ENCODE results near the gene SPSB3.

Gene SPSB3

DNA sequence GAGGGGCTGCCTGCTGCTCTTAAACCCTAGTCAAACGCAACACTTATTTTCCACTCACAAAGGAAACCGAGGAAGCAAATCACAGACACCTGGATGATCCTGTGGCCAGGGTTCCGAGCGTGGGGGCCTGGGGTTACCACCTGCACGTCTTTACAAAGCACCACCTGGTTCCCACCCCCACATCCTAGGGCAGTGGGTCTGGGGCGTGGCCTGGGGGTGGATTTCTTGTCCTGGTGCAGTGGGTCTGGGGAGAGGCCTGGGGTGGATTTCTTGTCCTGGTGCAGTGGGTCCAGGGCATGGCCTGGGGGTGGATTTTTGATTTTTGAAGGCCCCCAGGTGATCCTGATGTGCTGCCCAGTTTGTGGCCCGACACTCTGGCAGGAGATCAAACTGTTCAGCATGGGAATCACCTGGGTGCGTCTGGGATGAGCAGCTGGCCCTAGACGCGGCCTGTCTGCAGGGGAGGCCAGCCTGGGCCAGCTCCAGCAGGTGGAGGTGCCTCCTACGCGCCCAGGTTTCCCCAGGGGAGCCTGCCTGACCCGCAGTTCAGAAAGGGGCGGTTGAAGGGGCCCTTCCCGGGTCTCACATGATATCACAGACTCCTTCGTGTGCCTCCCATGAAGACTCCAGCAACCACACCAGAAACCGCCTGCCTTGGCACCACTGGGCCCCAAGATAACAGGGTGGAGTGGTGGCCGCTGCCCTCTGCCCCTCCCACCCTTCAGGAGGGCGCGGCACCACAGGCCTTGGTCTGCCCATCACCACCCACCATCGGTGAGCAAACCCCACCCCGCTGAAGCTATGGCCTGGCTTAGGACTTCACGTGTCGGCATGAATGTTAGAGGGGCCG lies 38.0 kb upstream of the SPSB3 start:
- H3K4me3 ChIP-seq (ENCODE audit: low read length) = no peak overlapping the region
- peaks cover 23% of the 10 kb centered on the region for H3K36me3 ChIP-seq (ENCODE audit: insufficient read depth, low read length)
- H3K27me3 ChIP-seq (ENCODE audit: insufficient read depth, low read length) = no peaks in the 10 kb centered on the region
- no peak overlapping the region for H2AFZ ChIP-seq (ENCODE audit: low read depth, low read length)
- H3K4me1 ChIP-seq (ENCODE audit: insufficient read depth, low read length) = peaks cover 2% of the 10 kb centered on the region
- no peaks in the 10 kb centered on the region for H3K9me3 ChIP-seq (ENCODE audit: low read length)

DNA sequence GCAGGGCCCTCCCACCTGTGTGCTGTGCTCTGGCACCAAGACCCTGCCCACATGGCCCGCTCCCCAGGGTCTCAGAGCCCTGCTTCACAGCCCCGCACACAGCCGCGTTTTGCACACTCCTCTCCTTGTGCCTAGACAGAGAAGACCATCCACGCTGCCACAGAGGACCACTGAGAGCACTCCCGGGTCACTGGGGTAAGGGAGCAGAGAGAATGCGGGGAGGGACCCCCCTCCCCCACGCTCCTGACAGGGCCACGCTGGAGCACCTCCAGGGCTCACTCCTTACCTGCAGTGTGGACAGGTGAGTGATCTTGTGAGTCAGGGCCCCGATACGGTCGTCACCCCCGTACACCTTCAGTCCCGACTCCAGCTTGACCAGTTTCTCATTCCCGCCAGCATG lies 37.2 kb upstream of the SPSB3 start:
- Histone ChIP-seq H3K9me3 (ENCODE audit: low read length) (no peaks in the 10 kb centered on the region), H3K36me3 (ENCODE audit: insufficient read depth, low read length) (peaks cover 25% of the 10 kb centered on the region), H3K4me3 (ENCODE audit: low read length) (no peak overlapping the region), H3K4me1 (ENCODE audit: insufficient read depth, low read length) (no peaks in the 10 kb centered on the region), H3K27me3 (ENCODE audit: insufficient read depth, low read length) (no peaks in the 10 kb centered on the region), H2AFZ (ENCODE audit: low read depth, low read length) (no peak overlapping the region)

DNA sequence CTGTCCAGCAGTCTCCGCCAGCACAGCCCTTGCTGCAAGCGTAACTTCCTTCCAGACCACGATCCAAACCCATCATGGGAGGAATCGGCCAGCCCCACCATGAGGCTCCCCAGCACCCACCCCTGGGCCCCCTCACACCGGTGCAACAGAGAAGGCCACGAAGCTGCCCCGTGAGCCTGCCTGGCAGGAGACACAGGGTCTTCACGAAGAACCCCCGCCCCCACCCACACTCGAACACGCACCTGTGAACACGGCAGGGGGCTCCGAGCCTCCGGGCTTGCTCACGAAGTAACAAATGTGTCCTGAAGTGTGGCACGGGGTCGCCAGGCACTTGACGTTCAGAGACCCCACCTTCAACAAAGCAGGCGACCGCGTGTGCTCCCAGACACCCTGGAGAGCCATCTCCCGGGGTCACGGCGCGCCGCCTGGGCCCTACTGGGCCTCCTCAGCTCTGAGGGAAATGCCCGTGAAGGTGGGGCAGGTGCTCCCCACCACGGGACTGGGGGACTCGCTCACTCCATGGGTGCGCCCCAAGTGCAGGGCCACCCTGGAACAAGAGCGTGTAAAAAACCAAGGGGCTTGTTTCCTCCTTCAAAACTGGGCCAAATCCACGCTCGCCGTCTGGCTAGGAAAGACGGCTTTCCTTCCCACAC lies 36.6 kb upstream of the SPSB3 start:
- H3K4me1 ChIP-seq (ENCODE audit: insufficient read depth, low read length) = no peaks in the 10 kb centered on the region
- H3K4me3 ChIP-seq (ENCODE audit: low read length) = no peak overlapping the region
- peaks cover 25% of the 10 kb centered on the region for H3K36me3 ChIP-seq (ENCODE audit: insufficient read depth, low read length)
- H2AFZ ChIP-seq (ENCODE audit: low read depth, low read length) = no peak overlapping the region
- H3K9me3 ChIP-seq (ENCODE audit: low read length) = no peaks in the 10 kb centered on the region
- no peaks in the 10 kb centered on the region for H3K27me3 ChIP-seq (ENCODE audit: insufficient read depth, low read length)

DNA sequence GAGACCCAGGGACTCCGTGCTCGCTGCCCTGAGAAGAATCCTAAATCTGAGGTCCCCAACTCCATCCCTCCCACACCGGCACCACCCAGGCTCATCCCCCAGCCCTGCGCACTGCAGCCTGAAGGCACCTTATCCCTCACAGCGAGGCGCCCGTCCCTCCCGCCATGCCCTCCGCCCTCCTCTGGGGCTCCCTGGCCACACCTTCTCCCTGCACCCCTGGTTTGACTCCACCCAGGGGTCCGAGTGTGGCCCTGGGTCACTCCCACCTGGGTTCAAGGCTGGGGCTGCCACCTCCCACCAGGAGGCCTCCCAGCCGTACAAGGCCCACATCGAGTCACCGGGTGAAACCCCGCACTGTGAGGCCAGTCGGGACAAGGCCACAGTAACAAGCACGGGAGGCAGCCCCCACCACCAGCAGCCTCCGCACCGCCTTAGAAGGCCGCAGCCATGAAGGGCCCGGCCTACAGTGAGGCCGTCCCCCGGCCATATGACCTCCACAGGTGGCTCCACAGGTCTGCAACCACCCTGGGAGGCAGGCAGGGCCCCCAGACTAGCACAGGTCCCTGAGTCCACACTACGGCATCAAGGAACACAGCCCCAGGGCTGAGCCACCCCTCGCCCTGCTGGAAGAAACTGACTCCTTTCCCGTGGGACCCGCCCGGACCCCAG lies 36.0 kb upstream of the SPSB3 start:
- no peaks in the 10 kb centered on the region for H3K9me3 ChIP-seq (ENCODE audit: low read length)
- no peaks in the 10 kb centered on the region for H3K27me3 ChIP-seq (ENCODE audit: insufficient read depth, low read length)
- no peak overlapping the region for H2AFZ ChIP-seq (ENCODE audit: low read depth, low read length)
- peaks cover 28% of the 10 kb centered on the region for H3K36me3 ChIP-seq (ENCODE audit: insufficient read depth, low read length)
- H3K4me1 ChIP-seq (ENCODE audit: insufficient read depth, low read length) = no peaks in the 10 kb centered on the region
- H3K4me3 ChIP-seq (ENCODE audit: low read length) = no peak overlapping the region

DNA sequence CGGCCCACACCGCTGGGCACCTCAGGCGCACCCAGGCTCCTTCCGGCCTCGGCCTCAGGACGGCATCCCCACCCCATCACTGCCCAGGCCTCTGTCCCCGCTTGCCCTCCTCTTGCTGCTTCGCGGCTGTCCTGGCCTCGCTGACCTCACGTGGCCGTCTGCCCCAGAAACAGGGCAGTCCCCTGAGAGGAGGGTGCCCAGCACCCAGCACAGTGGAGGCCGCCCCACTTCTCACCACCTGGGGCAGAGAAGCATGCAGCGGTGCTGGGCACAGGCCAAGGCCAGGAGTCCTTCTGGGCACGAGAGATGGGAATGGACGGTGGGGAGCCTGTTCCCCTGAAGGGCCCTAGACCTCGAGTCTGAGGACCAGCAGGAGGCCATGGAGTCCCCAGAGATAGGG lies 35.3 kb upstream of the SPSB3 start:
- Histone ChIP-seq H3K36me3 (ENCODE audit: insufficient read depth, low read length) (peaks cover 28% of the 10 kb centered on the region), H2AFZ (ENCODE audit: low read depth, low read length) (no peak overlapping the region), H3K27me3 (ENCODE audit: insufficient read depth, low read length) (no peaks in the 10 kb centered on the region), H3K4me3 (ENCODE audit: low read length) (no peak overlapping the region), H3K9me3 (ENCODE audit: low read length) (no peaks in the 10 kb centered on the region), H3K4me1 (ENCODE audit: insufficient read depth, low read length) (no peaks in the 10 kb centered on the region)

DNA sequence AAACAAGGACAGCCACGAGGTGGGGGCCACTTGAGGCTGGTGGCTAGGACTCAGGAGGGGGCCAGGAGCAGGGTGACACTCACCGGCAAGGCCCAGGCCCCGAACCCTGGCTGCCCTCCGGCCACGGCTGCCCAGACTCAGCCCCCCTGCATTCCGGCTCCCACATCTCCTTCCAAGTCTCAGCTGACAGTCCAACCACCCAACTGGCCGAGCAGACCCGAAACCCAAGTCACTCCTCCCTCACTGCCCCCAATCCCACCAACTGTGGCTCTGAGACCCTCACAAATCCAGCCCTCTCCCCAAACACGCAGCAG lies 34.9 kb upstream of the SPSB3 start:
- Histone ChIP-seq H3K36me3 (ENCODE audit: insufficient read depth, low read length) (peaks cover 24% of the 10 kb centered on the region), H3K4me3 (ENCODE audit: low read length) (no peak overlapping the region), H3K9me3 (ENCODE audit: low read length) (no peaks in the 10 kb centered on the region), H3K4me1 (ENCODE audit: insufficient read depth, low read length) (no peaks in the 10 kb centered on the region), H3K27me3 (ENCODE audit: insufficient read depth, low read length) (no peaks in the 10 kb centered on the region), H2AFZ (ENCODE audit: low read depth, low read length) (no peak overlapping the region)

DNA sequence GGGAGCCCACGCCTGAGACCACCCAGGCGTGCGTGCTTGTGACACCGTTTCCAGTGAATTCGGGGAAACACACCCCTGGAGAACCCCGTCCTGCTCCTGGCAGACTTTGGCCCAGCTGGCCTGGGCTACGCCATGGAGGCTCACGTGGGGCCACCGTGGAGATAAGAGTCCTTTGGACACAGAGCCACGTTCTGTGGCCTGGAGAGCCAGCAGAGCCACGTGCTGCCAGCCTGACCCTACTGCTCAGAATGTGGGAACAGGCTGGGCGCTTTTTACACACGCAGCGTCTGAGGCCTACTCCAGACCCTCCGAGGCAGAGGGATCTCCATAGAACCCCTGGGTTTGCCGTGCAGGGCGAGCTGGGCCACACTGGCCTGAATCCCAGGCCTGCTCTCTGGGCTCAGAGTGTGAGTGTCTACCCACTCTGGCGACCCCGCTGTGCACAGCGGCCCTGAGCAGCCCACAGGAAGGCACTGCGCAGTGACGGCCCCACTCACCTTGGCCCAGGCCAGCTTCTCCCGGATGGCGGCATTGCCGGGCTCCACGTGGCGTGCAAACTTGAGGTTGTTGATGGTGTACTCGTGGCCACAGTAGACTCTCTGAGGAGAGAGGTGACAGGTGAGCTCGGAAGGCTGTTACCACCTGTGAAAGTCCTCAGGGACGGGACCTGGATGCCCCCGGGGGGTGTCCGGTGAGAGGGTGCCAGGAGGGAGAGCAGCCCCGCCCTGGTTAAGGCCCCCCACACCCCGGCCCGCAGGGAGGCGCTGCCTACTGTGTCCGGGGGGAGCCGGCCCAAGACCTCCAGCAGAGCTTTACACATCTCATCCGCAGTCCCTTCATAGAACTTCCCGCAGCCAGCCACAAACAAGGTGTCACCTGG lies 34.3 kb upstream of the SPSB3 start:
- Histone ChIP-seq H3K36me3 (ENCODE audit: insufficient read depth, low read length) (peaks cover 24% of the 10 kb centered on the region), H2AFZ (ENCODE audit: low read depth, low read length) (no peak overlapping the region)

DNA sequence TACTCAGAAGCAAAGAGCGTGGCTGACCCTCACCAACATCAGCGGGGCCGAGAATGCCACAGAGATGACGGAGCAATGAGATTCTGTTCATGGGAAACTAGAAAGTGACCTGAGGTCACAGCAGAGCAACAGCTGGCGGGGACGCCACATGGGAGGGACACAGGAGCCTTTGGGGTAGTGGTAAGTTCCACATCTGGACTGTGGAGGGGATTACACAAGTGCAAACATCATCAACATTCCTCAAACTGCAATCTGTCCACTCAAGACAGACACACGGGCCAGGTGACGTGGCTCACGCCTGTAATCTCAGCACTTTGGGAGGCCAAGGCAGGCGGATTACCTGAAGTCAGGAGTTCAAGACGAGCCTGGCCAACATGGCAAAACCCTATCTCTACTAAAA lies 33.1 kb upstream of the SPSB3 start:
- no peak overlapping the region for H2AFZ ChIP-seq (ENCODE audit: low read depth, low read length)
- H3K4me1 ChIP-seq (ENCODE audit: insufficient read depth, low read length) = no peaks in the 10 kb centered on the region
- no peak overlapping the region for H3K4me3 ChIP-seq (ENCODE audit: low read length)
- H3K27me3 ChIP-seq (ENCODE audit: insufficient read depth, low read length) = no peaks in the 10 kb centered on the region
- H3K36me3 ChIP-seq (ENCODE audit: insufficient read depth, low read length) = peaks cover 26% of the 10 kb centered on the region
- H3K9me3 ChIP-seq (ENCODE audit: low read length) = no peaks in the 10 kb centered on the region

More for the DNA sequence above, 34.3 kb upstream of the SPSB3 start:
- Histone ChIP-seq H3K4me1 (ENCODE audit: insufficient read depth, low read length) (no peaks in the 10 kb centered on the region), H3K4me3 (ENCODE audit: low read length) (no peak overlapping the region), H3K9me3 (ENCODE audit: low read length) (no peaks in the 10 kb centered on the region), H3K27me3 (ENCODE audit: insufficient read depth, low read length) (no peaks in the 10 kb centered on the region)

DNA sequence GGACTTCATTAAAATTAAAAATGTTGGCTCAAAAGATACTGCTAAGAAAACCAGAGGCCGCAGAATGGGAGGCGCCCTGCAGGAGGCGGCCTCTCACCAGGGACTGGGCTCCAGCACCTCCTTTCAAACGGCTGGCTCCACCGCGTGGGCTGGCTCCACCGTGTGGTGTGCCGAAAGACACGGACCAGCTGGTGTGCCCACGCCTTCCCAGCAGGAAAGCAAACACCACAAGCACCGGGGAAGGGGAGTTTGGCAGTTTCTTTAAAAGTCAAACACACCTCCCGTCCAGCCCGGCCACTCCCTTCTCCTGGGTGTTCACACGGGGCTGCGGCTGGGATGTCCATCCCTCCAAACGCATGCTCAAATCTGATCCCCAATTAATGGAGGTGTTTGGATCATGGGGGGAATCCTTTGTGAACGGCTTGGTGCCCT lies 30.4 kb upstream of the SPSB3 start:
- Histone ChIP-seq H3K4me1 (ENCODE audit: insufficient read depth, low read length) (no peaks in the 10 kb centered on the region), H2AFZ (ENCODE audit: low read depth, low read length) (no peak overlapping the region), H3K9me3 (ENCODE audit: low read length) (no peaks in the 10 kb centered on the region), H3K4me3 (ENCODE audit: low read length) (no peak overlapping the region), H3K36me3 (ENCODE audit: insufficient read depth, low read length) (peaks cover 29% of the 10 kb centered on the region), H3K27me3 (ENCODE audit: insufficient read depth, low read length) (no peaks in the 10 kb centered on the region)

DNA sequence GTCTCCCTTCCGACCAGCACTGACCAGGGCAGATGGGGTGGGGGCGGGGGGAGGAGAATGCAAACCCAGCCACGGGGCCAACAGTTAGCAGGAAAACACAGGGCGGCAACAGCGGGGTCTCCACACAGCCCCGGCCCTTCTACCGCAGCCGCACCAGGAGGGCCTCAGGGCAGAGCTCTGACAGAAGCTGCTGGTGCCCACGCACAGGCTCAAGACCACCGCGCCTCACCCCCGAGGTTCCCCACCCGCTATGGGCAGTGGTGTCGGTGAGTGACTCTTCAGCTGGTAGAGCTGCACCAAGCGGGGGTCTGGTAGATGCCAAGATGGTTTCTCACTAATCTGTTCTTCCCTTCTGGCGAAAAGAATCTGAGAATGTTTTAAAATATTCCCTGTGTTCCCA lies 28.2 kb upstream of the SPSB3 start:
- H3K4me3 ChIP-seq (ENCODE audit: low read length) = no peak overlapping the region
- H3K9me3 ChIP-seq (ENCODE audit: low read length) = peaks cover 2% of the 10 kb centered on the region
- peaks cover 26% of the 10 kb centered on the region for H3K36me3 ChIP-seq (ENCODE audit: insufficient read depth, low read length)
- no peak overlapping the region for H2AFZ ChIP-seq (ENCODE audit: low read depth, low read length)
- H3K4me1 ChIP-seq (ENCODE audit: insufficient read depth, low read length) = no peaks in the 10 kb centered on the region
- no peaks in the 10 kb centered on the region for H3K27me3 ChIP-seq (ENCODE audit: insufficient read depth, low read length)

DNA sequence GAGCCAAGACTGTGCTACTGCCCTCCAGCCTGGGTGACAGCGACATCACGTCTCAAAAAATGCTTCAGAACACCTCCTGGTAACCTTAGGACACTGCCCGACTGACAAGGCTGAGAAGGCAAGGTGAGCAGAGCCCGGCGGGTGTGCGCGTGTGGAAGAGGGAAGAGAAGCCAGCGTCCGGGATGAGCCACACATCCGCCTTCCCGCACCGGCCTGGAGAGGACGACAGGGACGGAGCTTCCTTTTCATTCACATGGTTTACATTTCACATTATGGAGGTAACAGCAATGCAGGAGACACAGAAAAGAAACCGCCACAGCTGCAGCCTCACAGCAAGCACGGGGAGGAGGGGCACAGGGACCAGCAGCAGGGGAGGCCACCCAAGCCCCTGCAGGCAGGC lies 27.7 kb upstream of the SPSB3 start:
- H2AFZ ChIP-seq (ENCODE audit: low read depth, low read length) = no peak overlapping the region
- no peaks in the 10 kb centered on the region for H3K4me1 ChIP-seq (ENCODE audit: insufficient read depth, low read length)
- no peak overlapping the region for H3K4me3 ChIP-seq (ENCODE audit: low read length)
- peaks cover 2% of the 10 kb centered on the region for H3K9me3 ChIP-seq (ENCODE audit: low read length)
- no peaks in the 10 kb centered on the region for H3K27me3 ChIP-seq (ENCODE audit: insufficient read depth, low read length)
- H3K36me3 ChIP-seq (ENCODE audit: insufficient read depth, low read length) = peaks cover 22% of the 10 kb centered on the region

DNA sequence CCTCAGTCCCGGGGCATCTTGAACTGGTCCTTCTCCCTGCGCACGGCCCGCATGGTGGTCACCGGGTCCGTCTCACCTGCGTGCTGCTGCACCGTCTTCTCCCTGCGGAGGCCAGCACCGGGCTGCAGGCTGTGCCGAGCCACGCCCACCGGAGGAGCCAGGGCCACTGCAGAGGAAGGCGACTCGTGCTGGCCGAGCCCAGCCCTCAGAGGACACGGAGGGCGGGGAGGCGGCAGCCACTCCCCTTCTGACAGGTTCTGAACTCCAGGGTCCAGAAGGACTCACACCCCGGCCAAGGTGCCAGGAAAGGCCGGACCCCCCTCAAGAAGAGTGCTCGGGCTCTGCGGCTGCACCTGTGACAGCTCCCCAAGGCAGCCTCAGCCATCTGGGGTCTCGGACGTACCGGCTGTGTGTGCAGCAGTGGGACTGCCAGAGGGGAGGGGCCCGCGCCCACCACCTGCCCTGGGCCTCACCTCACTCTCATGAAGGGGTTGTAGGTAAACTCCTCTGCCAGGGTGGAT lies 27.0 kb upstream of the SPSB3 start:
- Histone ChIP-seq H3K4me3 (ENCODE audit: low read length) (no peak overlapping the region), H2AFZ (ENCODE audit: low read depth, low read length) (no peak overlapping the region), H3K36me3 (ENCODE audit: insufficient read depth, low read length) (peaks cover 22% of the 10 kb centered on the region), H3K27me3 (ENCODE audit: insufficient read depth, low read length) (no peaks in the 10 kb centered on the region), H3K4me1 (ENCODE audit: insufficient read depth, low read length) (no peaks in the 10 kb centered on the region), H3K9me3 (ENCODE audit: low read length) (peaks cover 2% of the 10 kb centered on the region)
